Smooth muscle cell (in vitro differentiated cells): ENCODE measurements around the gene ERCC2. TPM values are rescaled to one million over a fixed set of nuclear protein-coding genes. Genes with fewer than 3 reads are reported as not detected.

Source experiments
- DNase-seq: peaks from one replicate; lab custom pipeline; 2025; ENCODE audit not compliant: unreplicated experiment; lab: John Stamatoyannopoulos, UW
- H2AFZ ChIP-seq: fragments of 200-600 bp; sonication (generic); 2 replicates; pipeline ENCODE4 v1.6.0; 2016; ENCODE audit warnings: antibody characterized with exemption, low read depth, mild to moderate bottlenecking
- H3F3A ChIP-seq: fragments of 200-600 bp; sonication (generic); 2 replicates; pipeline ENCODE4 v1.6.0; 2017; ENCODE audit warnings: antibody characterized with exemption, low read depth
- H3K27ac ChIP-seq: fragments of 200-600 bp; sonication (generic); 2 replicates; pipeline ENCODE4 v1.5.1; 2016; ENCODE audit warnings: low read depth, mild to moderate bottlenecking
- H3K27me3 ChIP-seq: fragments of 200-600 bp; sonication (generic); 2 replicates; pipeline ENCODE4 v1.6.1; 2016; ENCODE audit warnings: low read depth, mild to moderate bottlenecking
- H3K36me3 ChIP-seq: fragments of 200-600 bp; sonication (generic); 2 replicates; pipeline ENCODE4 v1.5.1; 2016; ENCODE audit warnings: low read depth
- H3K4me1 ChIP-seq: fragments of 200-600 bp; sonication (generic); 2 replicates; pipeline ENCODE4 v1.5.1; 2016; ENCODE audit warnings: low read depth
- H3K4me2 ChIP-seq: fragments of 200-600 bp; sonication (generic); 2 replicates; pipeline ENCODE4 v1.6.0; 2016; ENCODE audit warnings: mild to moderate bottlenecking
- H3K4me3 ChIP-seq: fragments of 200-600 bp; sonication (generic); 2 replicates; pipeline ENCODE4 v1.5.1; 2016; ENCODE audit warnings: mild to moderate bottlenecking
- H3K79me2 ChIP-seq: fragments of 200-600 bp; sonication (generic); 2 replicates; pipeline ENCODE4 v1.6.0; 2016; ENCODE audit warnings: low read depth, mild to moderate bottlenecking
- H3K9ac ChIP-seq: fragments of 200-600 bp; sonication (generic); 2 replicates; pipeline ENCODE4 v1.6.0; 2016; ENCODE audit warnings: low read depth
- H3K9me3 ChIP-seq: fragments of 200-600 bp; sonication (generic); replicated peaks from 2 replicates; pipeline ENCODE4 v1.5.1; 2016; ENCODE audit warnings: low read depth
- H4K20me1 ChIP-seq: fragments of 200-600 bp; sonication (generic); 2 replicates; pipeline ENCODE4 v1.6.0; 2016; ENCODE audit warnings: low read depth
- WGBS: methylation state at CpG from one replicate; pipeline ENCODE4 v1.1.7; 2016; ENCODE audit warnings: low lambda C conversion rate; 5-methylcytosine and 5-hydroxymethylcytosine counted together
- polyA plus RNA-seq: library from polyadenylated mRNA; unstranded; fragments of >200 nt; fragmentation: Nextera tagmentation; extraction: Ambion mirVana; gene quantifications from 2 replicates; pipeline ENCODE4 v1.2.1, GENCODE V29; 2016
- total RNA-seq: library from RNA; depleted of rRNA; stranded (reverse); fragments of >200 nt; gene quantifications from 2 replicates; pipeline ENCODE4 v1.2.3, GENCODE V29; 2014
- TF ChIP-seq, protein P1 (sequence below): fragments of 200-600 bp; sonication (generic); IDR thresholded peaks from 2 replicates; pipeline ENCODE4 v1.5.1; 2017; ENCODE audit warnings: borderline replicate concordance, mild to moderate bottlenecking, antibody characterized with exemption; ENCODE audit not compliant: insufficient read depth, poor library complexity, severe bottlenecking

The ERCC2 gene
- total and polyA plus RNA-seq, 2 experiments from 2014 or later: 13.4 to 14.6 TPM

DNA sequence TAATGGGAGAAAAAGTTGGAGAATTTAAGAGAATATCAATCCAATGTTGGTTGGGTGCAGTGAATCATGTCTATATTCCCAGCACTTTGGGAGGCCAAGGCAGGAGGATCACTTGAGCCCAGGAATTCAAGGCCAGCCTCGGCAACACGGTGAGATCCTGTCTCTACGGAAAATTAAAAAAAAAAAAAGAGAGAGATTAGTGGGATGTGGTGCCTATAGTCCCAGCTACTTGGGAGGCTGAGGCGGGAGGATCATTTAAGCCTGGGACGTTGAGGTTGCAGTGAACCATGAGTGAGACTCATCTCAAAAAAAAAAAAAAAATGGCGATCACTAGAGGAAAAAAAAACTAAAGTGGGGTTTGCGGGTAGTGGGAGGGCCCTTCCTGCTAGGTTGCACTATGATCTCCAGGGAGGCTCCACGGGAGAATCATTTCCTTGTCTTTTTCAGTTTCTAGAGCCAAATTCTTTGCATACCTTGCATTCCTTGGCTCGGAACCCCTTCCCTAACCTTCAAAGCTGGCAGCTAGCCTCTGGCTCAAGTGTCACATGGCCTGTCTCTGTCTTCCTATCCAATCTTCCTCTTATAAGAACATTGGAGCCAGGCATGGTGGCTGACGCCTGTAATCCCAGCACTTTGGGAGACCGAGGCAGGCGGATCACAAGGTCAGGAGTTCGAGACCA, 5.8 kb upstream of the ERCC2 start:
- no peak overlapping the region for H3K9ac ChIP-seq
- DNase-seq: no peak
- WGBS: 42% methylated on average over 13 of the region's 13 CpGs

GRCh38 chr19:45368737-45369340, 1.5 kb downstream of the ERCC2 start:
- Histone ChIP-seq H3K36me3 (no peaks in the 10 kb centered on the region), H3F3A (no peaks in the 10 kb centered on the region), H3K4me1 (peaks cover 6% of the 10 kb centered on the region), H3K9me3 (no peaks in the 10 kb centered on the region), H3K4me2 (no peak overlapping the region), H3K9ac (no peak overlapping the region), H3K27ac (no peak overlapping the region), H3K27me3 (no peaks in the 10 kb centered on the region), H2AFZ (no peak overlapping the region), H4K20me1 (no peaks in the 10 kb centered on the region), H3K4me3 (no peak overlapping the region), H3K79me2 (no peaks in the 10 kb centered on the region)
- TF ChIP-seq, protein P1, sequence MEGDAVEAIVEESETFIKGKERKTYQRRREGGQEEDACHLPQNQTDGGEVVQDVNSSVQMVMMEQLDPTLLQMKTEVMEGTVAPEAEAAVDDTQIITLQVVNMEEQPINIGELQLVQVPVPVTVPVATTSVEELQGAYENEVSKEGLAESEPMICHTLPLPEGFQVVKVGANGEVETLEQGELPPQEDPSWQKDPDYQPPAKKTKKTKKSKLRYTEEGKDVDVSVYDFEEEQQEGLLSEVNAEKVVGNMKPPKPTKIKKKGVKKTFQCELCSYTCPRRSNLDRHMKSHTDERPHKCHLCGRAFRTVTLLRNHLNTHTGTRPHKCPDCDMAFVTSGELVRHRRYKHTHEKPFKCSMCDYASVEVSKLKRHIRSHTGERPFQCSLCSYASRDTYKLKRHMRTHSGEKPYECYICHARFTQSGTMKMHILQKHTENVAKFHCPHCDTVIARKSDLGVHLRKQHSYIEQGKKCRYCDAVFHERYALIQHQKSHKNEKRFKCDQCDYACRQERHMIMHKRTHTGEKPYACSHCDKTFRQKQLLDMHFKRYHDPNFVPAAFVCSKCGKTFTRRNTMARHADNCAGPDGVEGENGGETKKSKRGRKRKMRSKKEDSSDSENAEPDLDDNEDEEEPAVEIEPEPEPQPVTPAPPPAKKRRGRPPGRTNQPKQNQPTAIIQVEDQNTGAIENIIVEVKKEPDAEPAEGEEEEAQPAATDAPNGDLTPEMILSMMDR: no peak
- 88% methylated on average over 11 of the region's 11 CpGs for WGBS
- DNase-seq: no peak

More for the DNA sequence above, 5.8 kb upstream of the ERCC2 start:
- Histone ChIP-seq H3F3A (no peaks in the 10 kb centered on the region), H3K4me3 (no peak overlapping the region), H4K20me1 (no peaks in the 10 kb centered on the region), H2AFZ (no peak overlapping the region), H3K27me3 (no peaks in the 10 kb centered on the region), H3K4me2 (no peak overlapping the region), H3K36me3 (no peaks in the 10 kb centered on the region), H3K27ac (no peak overlapping the region), H3K79me2 (no peaks in the 10 kb centered on the region), H3K9me3 (no peaks in the 10 kb centered on the region), H3K4me1 (peaks cover 2% of the 10 kb centered on the region)
- TF ChIP-seq, protein P1: no peak

DNA sequence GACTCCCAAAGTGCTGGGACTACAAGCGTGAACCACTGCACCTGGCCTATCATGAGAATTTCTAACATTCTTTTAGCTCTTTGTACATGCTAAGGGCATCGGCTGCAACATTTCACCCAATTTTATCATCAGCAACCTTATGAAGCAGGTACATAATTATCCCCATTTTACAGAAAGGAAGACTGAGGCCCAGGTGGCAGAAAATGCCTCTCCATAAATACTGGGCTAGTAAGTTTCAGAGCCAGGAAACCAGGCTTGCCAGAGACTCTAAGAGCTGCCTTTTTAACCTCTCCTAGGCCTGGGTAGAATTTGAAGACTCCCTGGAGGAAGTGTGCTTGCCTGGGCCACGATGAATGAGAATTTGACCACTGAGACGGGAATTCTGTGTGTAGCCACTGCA, 2.2 kb downstream of the ERCC2 start:
- TF ChIP-seq, protein P1: no peak
- Histone ChIP-seq H3F3A (no peaks in the 10 kb centered on the region), H3K4me3 (no peak overlapping the region), H3K4me1 (peaks cover 6% of the 10 kb centered on the region), H3K4me2 (no peak overlapping the region), H4K20me1 (no peaks in the 10 kb centered on the region), H3K79me2 (no peaks in the 10 kb centered on the region), H3K9ac (no peak overlapping the region), H3K27ac (no peak overlapping the region), H3K9me3 (no peaks in the 10 kb centered on the region), H3K27me3 (no peaks in the 10 kb centered on the region), H3K36me3 (no peaks in the 10 kb centered on the region), H2AFZ (no peak overlapping the region)
- 97% methylated on average over 4 of the region's 4 CpGs for WGBS
- DNase-seq: no peak
